HCT116 (cell line): ENCODE results near the gene MAP4. TPM values are rescaled to one million over a fixed set of nuclear protein-coding genes. Genes with fewer than 3 reads are reported as not detected.

ENCODE experiments used
- ATAC-seq: fragments of 200-7000 bp; cut with Tn5 transposase; 2 replicates; pipeline ENCODE4 v1.9.1; 2020; ENCODE audit warnings: mild to moderate bottlenecking, moderate library complexity
- BruUV-seq: library from RNA; stranded (reverse); fragments of 400-500 nt; replicated peaks from 2 replicates; lab custom pipeline; 2021; lab: Mats Ljungman, UMichigan
- CTCF ChIA-PET: fragments of 300-600 bp; sonication (Branson Sonifier 250); formaldehyde crosslinking; loops from one replicate; lab custom pipeline; 2021; ENCODE audit warnings: antibody characterized with exemption; lab: Charles Lee
- POLR2A ChIA-PET: fragments of 300-600, 350-600 bp; sonication (Branson Sonifier 250); formaldehyde crosslinking; loops from one replicate; lab custom pipeline; 2021; ENCODE audit warnings: antibody characterized with exemption; lab: Charles Lee
- RAD21 ChIA-PET, 2 experiments: fragments of 300-600 bp; sonication (Branson Sonifier 250); formaldehyde crosslinking; loops; one replicate each; lab custom pipeline; 2023; ENCODE audit warnings: low total read pairs in 2 of 2; ENCODE audit not compliant: uncharacterized antibody in 2 of 2, unreplicated experiment in 2 of 2, low non-redundant PET in 1 of 2; lab: Charles Lee
- DNase-seq: peaks from one replicate; pipeline ENCODE4 v3.0.0-alpha.2; 2010; ENCODE audit warnings: low read depth, low spot score
- H2AFZ ChIP-seq: fragments of 200-600 bp; shearing (Covaris generic), sonication (generic); 2 replicates; pipeline ENCODE4 v1.6.1; 2017; ENCODE audit warnings: low read depth, mixed run types, mixed read lengths, antibody characterized with exemption, low read length; ENCODE audit not compliant: poor library complexity, severe bottlenecking
- H3K27ac ChIP-seq: 2 replicates; pipeline ENCODE4 v1.5.1; 2012; ENCODE audit warnings: low read depth, low read length
- H3K27me3 ChIP-seq: fragments of 200-600 bp; sonication (generic); 2 replicates; pipeline ENCODE4 v1.6.1; 2016; ENCODE audit warnings: mixed run types, low read length, mixed read lengths; ENCODE audit not compliant: insufficient read depth
- H3K36me3 ChIP-seq, 2 experiments: fragments of 200-500 bp in 1 of 2; fragments of 200-600 bp in 1 of 2; sonication (Bioruptor generic) in 1 of 2; sonication (generic) in 1 of 2; 2 replicates each; pipeline versions ENCODE4 v1.5.1 to v1.6.1; 2014 to 2016; ENCODE audit warnings: low read length in 2 of 2, inconsistent platforms in 1 of 2, mixed read lengths in 1 of 2, mixed run types in 1 of 2; ENCODE audit not compliant: insufficient read depth in 2 of 2, control insufficient read depth in 1 of 2
- H3K4me1 ChIP-seq, 2 experiments: fragments of 200-600 bp in 1 of 2; sonication (generic) in 1 of 2; 2 replicates each; pipeline versions ENCODE4 v1.5.1 to v1.6.1; 2012 to 2017; ENCODE audit warnings: low read length in 2 of 2, inconsistent platforms in 1 of 2, mild to moderate bottlenecking in 1 of 2, mixed read lengths in 1 of 2, mixed run types in 1 of 2, moderate library complexity in 1 of 2; ENCODE audit not compliant: insufficient read depth in 2 of 2, control insufficient read depth in 1 of 2
- H3K4me2 ChIP-seq: fragments of 200-600 bp; sonication (generic); 2 replicates; pipeline ENCODE4 v1.6.1; 2017; ENCODE audit warnings: mixed run types, low read length, mixed read lengths
- H3K4me3 ChIP-seq, 2 experiments: fragments of 200-600 bp in 1 of 2; sonication (generic) in 1 of 2; replicated peaks in 1 of 2; 2 replicates each; pipeline ENCODE4 v1.5.1; 2011 to 2016; ENCODE audit warnings: low read length in 2 of 2, control low read depth in 1 of 2, low read depth in 1 of 2, mild to moderate bottlenecking in 1 of 2, mixed read lengths in 1 of 2, mixed run types in 1 of 2
- H3K79me2 ChIP-seq: fragments of 200-600 bp; sonication (generic); 2 replicates; pipeline ENCODE4 v1.6.1; 2017; ENCODE audit warnings: mild to moderate bottlenecking, mixed run types, low read length, moderate library complexity, mixed read lengths; ENCODE audit not compliant: insufficient read depth
- H3K9ac ChIP-seq: fragments of 200-600 bp; sonication (generic); 2 replicates; pipeline ENCODE4 v1.6.1; 2016; ENCODE audit warnings: low read length, mixed read lengths
- H3K9me2 ChIP-seq: fragments of 200-600 bp; sonication (generic), shearing (Covaris generic); 2 replicates; pipeline ENCODE4 v1.6.1; 2017; ENCODE audit warnings: mixed run types, mild to moderate bottlenecking, moderate library complexity; ENCODE audit not compliant: insufficient read depth
- H3K9me3 ChIP-seq, 2 experiments: fragments of 200-500 bp in 1 of 2; fragments of 200-600 bp in 1 of 2; sonication (Bioruptor generic) in 1 of 2; sonication (generic) in 1 of 2; 2 replicates each; pipeline ENCODE4 v1.6.1; 2014 to 2017; ENCODE audit warnings: low read length in 2 of 2, mixed read lengths in 2 of 2, inconsistent platforms in 1 of 2, low read depth in 1 of 2, mild to moderate bottlenecking in 1 of 2, mixed run types in 1 of 2, moderate library complexity in 1 of 2; ENCODE audit not compliant: control insufficient read depth in 1 of 2, insufficient read depth in 1 of 2
- H4K20me1 ChIP-seq: fragments of 200-600 bp; sonication (generic), shearing (Covaris generic); 2 replicates; pipeline ENCODE4 v1.6.1; 2017; ENCODE audit warnings: mixed run types, mild to moderate bottlenecking, moderate library complexity; ENCODE audit not compliant: insufficient read depth
- CTCF ChIP-seq, 3 experiments: fragments of 200-600 bp in 1 of 3; sonication (generic) in 1 of 3; IDR thresholded peaks in 2 of 3; conservative IDR thresholded peaks in 1 of 3; 2 replicates each; pipeline ENCODE4 v1.5.1; 2012 to 2017; ENCODE audit warnings: low read depth in 2 of 3, low read length in 2 of 3, antibody characterized with exemption in 1 of 3, borderline replicate concordance in 1 of 3, control low read depth in 1 of 3, mild to moderate bottlenecking in 1 of 3, mixed read lengths in 1 of 3, mixed run types in 1 of 3, moderate library complexity in 1 of 3; ENCODE audit not compliant: insufficient read depth in 1 of 3
- EZH2phosphoT487 ChIP-seq: fragments of 200-600 bp; IDR thresholded peaks from 2 replicates; pipeline ENCODE4 v1.6.1; 2018; ENCODE audit warnings: antibody characterized with exemption, borderline replicate concordance
- MAX ChIP-seq: IDR thresholded peaks from 2 replicates; pipeline ENCODE4 v1.6.1; 2012
- RAD21 ChIP-seq: IDR thresholded peaks from 2 replicates; pipeline ENCODE4 v1.6.1; 2012; ENCODE audit warnings: low read depth, mild to moderate bottlenecking
- SRF ChIP-seq: IDR thresholded peaks from 2 replicates; pipeline ENCODE4 v1.6.1; 2012; ENCODE audit warnings: low read depth
- TCF7L2 ChIP-seq: IDR thresholded peaks from 2 replicates; pipeline ENCODE4 v1.7.0; 2011; ENCODE audit warnings: borderline replicate concordance, inconsistent platforms; ENCODE audit not compliant: insufficient read depth, insufficient read length; ENCODE audit errors: extremely low read depth
- ZFX ChIP-seq: fragments of 450-650 bp; IDR thresholded peaks from 2 replicates; pipeline ENCODE4 v1.6.1; 2017
- intact Hi-C: fragments of 100-400 bp; cut with micrococcal nuclease; formaldehyde crosslinking; loops from 2 replicates; pipeline ENCODE4 v1.10.0; 2022
- total RNA-seq: library from RNA; stranded (reverse); gene quantifications from one replicate; pipeline ENCODE4 v1.2.1, GENCODE V29; 2021; ENCODE audit not compliant: unreplicated experiment
- TF ChIP-seq, protein P1 (sequence below): IDR thresholded peaks from 2 replicates; pipeline ENCODE4 v1.6.1; 2011; ENCODE audit warnings: mild to moderate bottlenecking, low read length, moderate library complexity; ENCODE audit not compliant: insufficient replicate concordance; ENCODE audit errors: extremely low read depth
- TF ChIP-seq, protein P2 (sequence below): IDR thresholded peaks from 2 replicates; pipeline ENCODE4 v1.6.1; 2012

MAP4 gene
- total RNA-seq, 1 experiment from 2014 or later, result 200 TPM

GRCh38 chr3:48000212-48000611 lies 16.0 kb downstream of the MAP4 start:
- Histone ChIP-seq H3K27me3 (no peaks in the 10 kb centered on the region), H3K4me1 (no peaks in the 10 kb centered on the region), H3K27ac (no peak overlapping the region), H3K9ac (no peak overlapping the region), H3K9me2 (no peaks in the 10 kb centered on the region), H3K9me3 (no peaks in the 10 kb centered on the region), H3K36me3 (no peaks in the 10 kb centered on the region), H3K4me2 (no peak overlapping the region), H3K79me2 (peaks cover 84% of the 10 kb centered on the region), H3K4me3 (no peak overlapping the region), H2AFZ (no peak overlapping the region), H4K20me1 (no peaks in the 10 kb centered on the region; the same call in 1 of the 2 replicates)
- DNase-seq (no peak), ATAC-seq (no peak)
- CTCF ChIA-PET, result interaction anchor here (1.3 kb wide), 1 partner anchor 10 kb away, joined by 3 read pairs; no protein-coding TSS in a partner anchor
- intact Hi-C loops, result no loop called here
- no TSS peak for BruUV-seq
- RAD21 ChIA-PET, result no interaction called here
- TF ChIP-seq EZH2phosphoT487 (no peak), ZFX (no peak), CTCF (IDR thresholded peaks at IDR 0.05 in 2 of 3, conservative IDR thresholded peaks at IDR 0.05 in 1 of 3; ENCODE audit: borderline replicate concordance in 1 of 3, insufficient read depth in 1 of 3, low read depth in 2 of 3, low read length in 2 of 3) (no peak), SRF (no peak), RAD21 (no peak), TCF7L2 (no peak), MAX (no peak)
- TF ChIP-seq, protein P1, sequence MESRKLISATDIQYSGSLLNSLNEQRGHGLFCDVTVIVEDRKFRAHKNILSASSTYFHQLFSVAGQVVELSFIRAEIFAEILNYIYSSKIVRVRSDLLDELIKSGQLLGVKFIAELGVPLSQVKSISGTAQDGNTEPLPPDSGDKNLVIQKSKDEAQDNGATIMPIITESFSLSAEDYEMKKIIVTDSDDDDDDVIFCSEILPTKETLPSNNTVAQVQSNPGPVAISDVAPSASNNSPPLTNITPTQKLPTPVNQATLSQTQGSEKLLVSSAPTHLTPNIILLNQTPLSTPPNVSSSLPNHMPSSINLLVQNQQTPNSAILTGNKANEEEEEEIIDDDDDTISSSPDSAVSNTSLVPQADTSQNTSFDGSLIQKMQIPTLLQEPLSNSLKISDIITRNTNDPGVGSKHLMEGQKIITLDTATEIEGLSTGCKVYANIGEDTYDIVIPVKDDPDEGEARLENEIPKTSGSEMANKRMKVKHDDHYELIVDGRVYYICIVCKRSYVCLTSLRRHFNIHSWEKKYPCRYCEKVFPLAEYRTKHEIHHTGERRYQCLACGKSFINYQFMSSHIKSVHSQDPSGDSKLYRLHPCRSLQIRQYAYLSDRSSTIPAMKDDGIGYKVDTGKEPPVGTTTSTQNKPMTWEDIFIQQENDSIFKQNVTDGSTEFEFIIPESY, result no peak
- TF ChIP-seq, protein P2, sequence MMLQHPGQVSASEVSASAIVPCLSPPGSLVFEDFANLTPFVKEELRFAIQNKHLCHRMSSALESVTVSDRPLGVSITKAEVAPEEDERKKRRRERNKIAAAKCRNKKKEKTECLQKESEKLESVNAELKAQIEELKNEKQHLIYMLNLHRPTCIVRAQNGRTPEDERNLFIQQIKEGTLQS, result no peak
- TF ChIP-seq, all 23 proteins: peak for 0
- POLR2A ChIA-PET, result no interaction called here
